K562 (cell line): ENCODE results near the gene CACNA2D2. TPM values are rescaled to one million over a fixed set of nuclear protein-coding genes. Genes with fewer than 3 reads are reported as not detected.

ENCODE experiments used
- CTBP1 ChIP-seq: fragments of 450-650 bp; IDR thresholded peaks from 2 replicates; pipeline ENCODE4 v1.6.1; 2016; ENCODE audit warnings: borderline replicate concordance
- EP400 ChIP-seq: fragments of 450-650 bp; IDR thresholded peaks from 2 replicates; pipeline ENCODE4 v1.6.1; 2017; ENCODE audit warnings: antibody characterized with exemption, mild to moderate bottlenecking, moderate library complexity
- GATAD2A ChIP-seq: fragments of 450-650 bp; IDR thresholded peaks from 2 replicates; pipeline ENCODE4 v1.6.1; 2017
- HDAC1 ChIP-seq, 2 experiments: fragments of 450-650 bp; IDR thresholded peaks; 2 replicates each; pipeline ENCODE4 v1.6.1; 2016 to 2017; ENCODE audit warnings: inconsistent platforms in 1 of 2, mild to moderate bottlenecking in 1 of 2, moderate library complexity in 1 of 2
- HDAC2 ChIP-seq: fragments of 450-650 bp; IDR thresholded peaks from 2 replicates; pipeline ENCODE4 v1.6.1; 2016; ENCODE audit warnings: mild to moderate bottlenecking
- KAT8 ChIP-seq: fragments of 450-650 bp; IDR thresholded peaks from 2 replicates; pipeline ENCODE4 v1.6.1; 2016; ENCODE audit warnings: low read depth, mild to moderate bottlenecking
- KLF1 ChIP-seq: fragments of 450-650 bp; IDR thresholded peaks from 2 replicates; pipeline ENCODE4 v1.6.1; 2016; ENCODE audit warnings: missing genetic modification characterization, missing compliant biosample characterization
- KLF10 ChIP-seq: fragments of 250-450 bp; sonication (Bioruptor Pico); IDR thresholded peaks from 2 replicates; pipeline ENCODE4 v1.6.1; 2021; ENCODE audit warnings: matching md5 sums
- LARP7 ChIP-seq: fragments of 450-650 bp; IDR thresholded peaks from 2 replicates; pipeline ENCODE4 v1.6.1; 2016
- MAZ ChIP-seq, 2 experiments: fragments of 450-650 bp in 1 of 2; sonication (generic) in 1 of 2; formaldehyde crosslinking; IDR thresholded peaks in 1 of 2; conservative IDR thresholded peaks in 1 of 2; 2 replicates each; pipeline versions ENCODE4 v1.4.0 to v1.5.0; 2020; ENCODE audit warnings: mild to moderate bottlenecking in 1 of 2, missing genetic modification reagents in 1 of 2
- MTA1 ChIP-seq: fragments of 450-650 bp; IDR thresholded peaks from 2 replicates; pipeline ENCODE4 v1.6.1; 2017; ENCODE audit warnings: borderline replicate concordance
- MTF1 ChIP-seq: fragments of 250-450 bp; sonication (Bioruptor Pico); IDR thresholded peaks from 2 replicates; pipeline ENCODE4 v1.9.0; 2021; ENCODE audit warnings: moderate library complexity, mild to moderate bottlenecking, inconsistent platforms, borderline replicate concordance
- MYC ChIP-seq, 2 experiments: fragments of 250-450 bp in 1 of 2; sonication (Bioruptor Pico) in 1 of 2; IDR thresholded peaks; 2 replicates each; pipeline versions ENCODE4 v1.5.1 to v1.6.1; 2012 to 2021; ENCODE audit warnings: low read depth in 2 of 2, borderline replicate concordance in 1 of 2, improper control_type of control experiment in 1 of 2, low read length in 1 of 2, mild to moderate bottlenecking in 1 of 2, moderate library complexity in 1 of 2
- NCOA1 ChIP-seq: fragments of 450-650 bp; IDR thresholded peaks from 2 replicates; pipeline ENCODE4 v1.6.1; 2016; ENCODE audit warnings: low read depth
- NCOR1 ChIP-seq: fragments of 450-650 bp; IDR thresholded peaks from 2 replicates; pipeline ENCODE4 v1.6.1; 2016; ENCODE audit warnings: mild to moderate bottlenecking, moderate library complexity
- NFIC ChIP-seq: fragments of 450-650 bp; IDR thresholded peaks from 2 replicates; pipeline ENCODE4 v1.6.1; 2017; ENCODE audit warnings: mild to moderate bottlenecking, inconsistent platforms
- NR2C1 ChIP-seq, 2 experiments: fragments of 450-650 bp; IDR thresholded peaks; 2 replicates each; pipeline ENCODE4 v1.6.1; 2017; ENCODE audit warnings: mild to moderate bottlenecking in 2 of 2, antibody characterized with exemption in 1 of 2, inconsistent platforms in 1 of 2, missing compliant biosample characterization in 1 of 2, missing genetic modification characterization in 1 of 2
- PHB2 ChIP-seq: fragments of 450-650 bp; IDR thresholded peaks from 2 replicates; pipeline ENCODE4 v1.6.1; 2017; ENCODE audit warnings: low read depth
- POLR2AphosphoS5 ChIP-seq: IDR thresholded peaks from 2 replicates; pipeline ENCODE4 v1.6.1; 2011; ENCODE audit warnings: mild to moderate bottlenecking, low read depth, low read length, moderate library complexity; ENCODE audit not compliant: control insufficient read depth, insufficient read depth
- SMARCE1 ChIP-seq: fragments of 450-650 bp; IDR thresholded peaks from 2 replicates; pipeline ENCODE4 v1.7.1; 2016; ENCODE audit warnings: mild to moderate bottlenecking
- STAT5B ChIP-seq: fragments of 250-450 bp; sonication (Bioruptor Pico); IDR thresholded peaks from 2 replicates; pipeline ENCODE4 v1.8.0; 2021; ENCODE audit warnings: mild to moderate bottlenecking, inconsistent platforms
- TCF3 ChIP-seq: sonication (generic); formaldehyde crosslinking; IDR thresholded peaks from 2 replicates; pipeline ENCODE4 v1.4.0; 2020; ENCODE audit warnings: mild to moderate bottlenecking, missing genetic modification reagents
- USF1 ChIP-seq: sonication (generic); formaldehyde crosslinking; IDR thresholded peaks from 2 replicates; pipeline ENCODE4 v1.9.0; 2022; ENCODE audit warnings: mild to moderate bottlenecking, missing genetic modification reagents
- ZFX ChIP-seq: sonication (generic); formaldehyde crosslinking; IDR thresholded peaks from 2 replicates; pipeline ENCODE4 v1.8.0; 2022; ENCODE audit warnings: mild to moderate bottlenecking, missing genetic modification reagents, moderate library complexity
- ZNF175 ChIP-seq: fragments of 200-800 bp; sonication (Bioruptor generic); IDR thresholded peaks from 2 replicates; pipeline ENCODE4 v1.6.1; 2016; ENCODE audit warnings: low read depth, mild to moderate bottlenecking, missing genetic modification characterization, missing compliant biosample characterization
- ZNF184 ChIP-seq: sonication (generic); formaldehyde crosslinking; IDR thresholded peaks from 2 replicates; pipeline ENCODE4 v1.5.0; 2020; ENCODE audit warnings: missing genetic modification reagents
- polyA plus RNA-seq, 8 experiments: library from polyadenylated mRNA; depleted of rRNA in 4 of 8; stranded (reverse) in 5 of 8; unstranded in 3 of 8; fragments of >200 nt; fragmentation: Nextera tagmentation in 2 of 8; fragmentation: Illumina TruSeq in 1 of 8; extraction: Ambion mirVana in 2 of 8; extraction: Trizol in 1 of 8; gene quantifications; 2 replicates each; pipeline versions ENCODE4 v1.2.1 to v1.2.3, GENCODE V29; 2011 to 2014; ENCODE audit warnings: inconsistent platforms in 1 of 8, missing spikeins in 1 of 8
- total RNA-seq, 7 experiments: library from RNA; depleted of rRNA in 6 of 7; stranded (reverse); fragments of >200 nt in 6 of 7; fragmentation: Illumina TruSeq in 2 of 7; extraction: Trizol in 2 of 7; gene quantifications; 2 replicates each; pipeline versions ENCODE4 v1.2.1 to v1.2.3, GENCODE V29; 2011 to 2021; ENCODE audit warnings: low replicate concordance in 1 of 7
- TF ChIP-seq, protein P1 (sequence below), 2 experiments: fragments of 450-650 bp; conservative IDR thresholded peaks; 2 replicates each; pipeline ENCODE4 v1.6.1; 2017; ENCODE audit warnings: mild to moderate bottlenecking in 2 of 2, moderate library complexity in 2 of 2

The CACNA2D2 gene
- total and polyA plus RNA-seq, 9 of the 15 experiments (the other 6 are each of a cell fraction or from before 2014, with no cell fraction given), result 0.11 to 0.58 (median 0.36) TPM; not detected in 2

- TF ChIP-seq TCF3 (peak; percentile 93), KLF1 (no peak), HDAC1 (IDR thresholded peaks at IDR 0.05) (peak in 1 of 2 experiments; percentile 73; a peak in 2 of 4 replicates), NR2C1 (IDR thresholded peaks at IDR 0.05) (no peak), NR2C1 (tag; IDR thresholded peaks at IDR 0.05) (no peak), LARP7 (0 out of 2 replicates have a peak, but pooled peaks have one; percentile 56), HDAC2 (peak; percentile 71; the same call in 1 of the 2 replicates), PHB2 (peak; percentile 76), MYC (IDR thresholded peaks at IDR 0.05; ENCODE audit: low read depth, low read length) (peak; percentile 40; the same call in 1 of the 2 replicates), MYC (CRISPR knock-in tag; IDR thresholded peaks at IDR 0.05; ENCODE audit: borderline replicate concordance, low read depth) (no peak), POLR2AphosphoS5 (peak; percentile 70; the same call in 1 of the 2 replicates), KAT8 (no peak), USF1 (peak; percentile 70), MTA1 (peak; percentile 67; the same call in 1 of the 2 replicates), GATAD2A (peak; percentile 65; the same call in 1 of the 2 replicates), EP400 (peak; percentile 73; the same call in 1 of the 2 replicates), KLF10 (CRISPR knock-in tag) (no peak), CTBP1 (peak; percentile 98), ZFX (CRISPR knock-in tag) (peak; percentile 14), MTF1 (no peak), MAZ (CRISPR knock-in tag; conservative IDR thresholded peaks at IDR 0.05 in 1 of 2, IDR thresholded peaks at IDR 0.05 in 1 of 2) (peak; percentile 60 to 78), NFIC (peak; percentile 71), SMARCE1 (peak; percentile 92), ZNF175 (CRISPR knock-in tag) (no peak), NCOA1 (peak; percentile 76; the same call in 1 of the 2 replicates), ZNF184 (CRISPR knock-in tag) (no peak), STAT5B (CRISPR knock-in tag) (no peak), NCOR1 (peak; percentile 92)
- TF ChIP-seq, protein P1, sequence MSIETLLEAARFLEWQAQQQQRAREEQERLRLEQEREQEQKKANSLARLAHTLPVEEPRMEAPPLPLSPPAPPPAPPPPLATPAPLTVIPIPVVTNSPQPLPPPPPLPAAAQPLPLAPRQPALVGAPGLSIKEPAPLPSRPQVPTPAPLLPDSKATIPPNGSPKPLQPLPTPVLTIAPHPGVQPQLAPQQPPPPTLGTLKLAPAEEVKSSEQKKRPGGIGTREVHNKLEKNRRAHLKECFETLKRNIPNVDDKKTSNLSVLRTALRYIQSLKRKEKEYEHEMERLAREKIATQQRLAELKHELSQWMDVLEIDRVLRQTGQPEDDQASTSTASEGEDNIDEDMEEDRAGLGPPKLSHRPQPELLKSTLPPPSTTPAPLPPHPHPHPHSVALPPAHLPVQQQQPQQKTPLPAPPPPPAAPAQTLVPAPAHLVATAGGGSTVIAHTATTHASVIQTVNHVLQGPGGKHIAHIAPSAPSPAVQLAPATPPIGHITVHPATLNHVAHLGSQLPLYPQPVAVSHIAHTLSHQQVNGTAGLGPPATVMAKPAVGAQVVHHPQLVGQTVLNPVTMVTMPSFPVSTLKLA (conservative IDR thresholded peaks at IDR 0.05), result peak; percentile 85 to 88
These were observed 36.2 kb upstream of the CACNA2D2 start (continued) for GRCh38 chr3:50539356-50540286.
